MM.1S (cell line): ENCODE measurements around the gene SLC4A8.

Experiments
- DNase-seq: peaks from one replicate; pipeline ENCODE4 v3.0.0-alpha.2; 2015
- H2AFZ ChIP-seq: fragments of 300-600 bp; sonication (generic); 2 replicates; pipeline ENCODE4 v1.6.0; 2016; ENCODE audit warnings: antibody characterized with exemption, low read length
- H3F3A ChIP-seq: fragments of 300-600 bp; sonication (generic); 2 replicates; pipeline ENCODE4 v1.6.1; 2016; ENCODE audit warnings: mild to moderate bottlenecking, antibody characterized with exemption, low read length, moderate library complexity, mixed read lengths; ENCODE audit not compliant: insufficient read depth
- H3K27ac ChIP-seq: fragments of 300-600 bp; sonication (generic); 2 replicates; pipeline ENCODE4 v1.5.1; 2016; ENCODE audit warnings: mild to moderate bottlenecking, low read length
- H3K27me3 ChIP-seq: fragments of 300-600 bp; sonication (generic); replicated peaks from 2 replicates; pipeline ENCODE4 v1.6.0; 2016; ENCODE audit warnings: low read length; ENCODE audit not compliant: insufficient read depth
- H3K36me3 ChIP-seq: fragments of 300-600 bp; sonication (generic); replicated peaks from 2 replicates; pipeline ENCODE4 v1.6.1; 2016; ENCODE audit warnings: mild to moderate bottlenecking, low read length, mixed read lengths; ENCODE audit not compliant: insufficient read depth
- H3K4me1 ChIP-seq: fragments of 300-600 bp; sonication (generic); 2 replicates; pipeline ENCODE4 v1.6.1; 2016; ENCODE audit warnings: low read length, mixed read lengths
- H3K4me2 ChIP-seq: fragments of 300-600 bp; sonication (generic); 2 replicates; pipeline ENCODE4 v1.6.0; 2016; ENCODE audit warnings: low read depth, low read length
- H3K4me3 ChIP-seq: fragments of 300-600 bp; sonication (generic); 2 replicates; pipeline ENCODE4 v1.5.1; 2016; ENCODE audit warnings: low read length, mixed read lengths
- H3K79me2 ChIP-seq: fragments of 300-600 bp; sonication (generic); 2 replicates; pipeline ENCODE4 v1.6.1; 2016; ENCODE audit warnings: mixed run types, low read length, mixed read lengths
- H3K9ac ChIP-seq: fragments of 300-600 bp; sonication (generic); 2 replicates; pipeline ENCODE4 v1.6.1; 2016; ENCODE audit warnings: low read length, mixed read lengths
- H3K9me2 ChIP-seq: fragments of 300-600 bp; sonication (generic); replicated peaks from 2 replicates; pipeline ENCODE4 v1.6.1; 2016; ENCODE audit warnings: mild to moderate bottlenecking, low read length, mixed read lengths; ENCODE audit not compliant: insufficient read depth
- H3K9me3 ChIP-seq: fragments of 300-600 bp; sonication (generic); replicated peaks from 2 replicates; pipeline ENCODE4 v1.6.1; 2016; ENCODE audit warnings: mild to moderate bottlenecking, low read length, mixed read lengths; ENCODE audit not compliant: insufficient read depth
- H4K20me1 ChIP-seq: fragments of 300-600 bp; sonication (generic); 2 replicates; pipeline ENCODE4 v1.6.1; 2016; ENCODE audit warnings: mild to moderate bottlenecking, low read length, moderate library complexity, mixed read lengths; ENCODE audit not compliant: insufficient read depth
- EZH2 ChIP-seq: fragments of 300-600 bp; sonication (generic); optimal IDR thresholded peaks from 2 replicates; pipeline ENCODE3; 2017; ENCODE audit warnings: low read depth, mild to moderate bottlenecking, antibody characterized with exemption, low read length, mixed read lengths
- EZH2phosphoT487 ChIP-seq: fragments of 300-600 bp; sonication (generic); IDR thresholded peaks from 2 replicates; pipeline ENCODE4 v1.6.1; 2018; ENCODE audit warnings: antibody characterized with exemption, low read length
- TF ChIP-seq, protein P1 (sequence below): fragments of 300-600 bp; sonication (generic); IDR thresholded peaks from 2 replicates; pipeline ENCODE4 v1.5.1; 2016; ENCODE audit warnings: antibody characterized with exemption, low read length, mixed read lengths

Gene SLC4A8

DNA sequence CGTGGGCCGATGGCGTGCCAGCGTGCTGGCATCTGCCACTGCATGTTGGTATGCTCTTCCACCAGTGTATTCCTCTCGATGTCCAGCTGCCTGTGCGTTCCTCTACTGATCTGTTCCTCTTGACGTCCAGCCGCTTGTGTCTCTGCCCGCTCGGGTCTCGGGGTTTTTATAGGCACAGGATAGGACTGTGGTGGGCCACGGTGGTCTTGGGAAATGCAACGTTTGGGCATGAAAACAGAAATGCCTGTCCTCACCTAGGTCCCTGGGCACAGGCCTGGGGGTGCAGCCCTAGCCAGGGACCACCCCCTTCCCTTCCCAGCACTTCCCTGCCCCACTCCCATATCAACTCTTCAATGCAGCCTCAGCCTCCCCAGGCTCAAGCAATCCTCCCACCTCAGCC is 23.1 kb upstream of the SLC4A8 start:
- no peak for DNase-seq
- H3K79me2 ChIP-seq: no peaks in the 10 kb centered on the region
- H3K9me2 ChIP-seq: no peaks in the 10 kb centered on the region
- H3K4me3 ChIP-seq: no peak overlapping the region
- H3K9me3 ChIP-seq: no peaks in the 10 kb centered on the region
- no peak overlapping the region for H3K4me2 ChIP-seq
- H3K27ac ChIP-seq: no peak overlapping the region
- no peaks in the 10 kb centered on the region for H3F3A ChIP-seq
- H2AFZ ChIP-seq: no peak overlapping the region
- H3K36me3 ChIP-seq: no peaks in the 10 kb centered on the region
- TF ChIP-seq, protein P1, sequence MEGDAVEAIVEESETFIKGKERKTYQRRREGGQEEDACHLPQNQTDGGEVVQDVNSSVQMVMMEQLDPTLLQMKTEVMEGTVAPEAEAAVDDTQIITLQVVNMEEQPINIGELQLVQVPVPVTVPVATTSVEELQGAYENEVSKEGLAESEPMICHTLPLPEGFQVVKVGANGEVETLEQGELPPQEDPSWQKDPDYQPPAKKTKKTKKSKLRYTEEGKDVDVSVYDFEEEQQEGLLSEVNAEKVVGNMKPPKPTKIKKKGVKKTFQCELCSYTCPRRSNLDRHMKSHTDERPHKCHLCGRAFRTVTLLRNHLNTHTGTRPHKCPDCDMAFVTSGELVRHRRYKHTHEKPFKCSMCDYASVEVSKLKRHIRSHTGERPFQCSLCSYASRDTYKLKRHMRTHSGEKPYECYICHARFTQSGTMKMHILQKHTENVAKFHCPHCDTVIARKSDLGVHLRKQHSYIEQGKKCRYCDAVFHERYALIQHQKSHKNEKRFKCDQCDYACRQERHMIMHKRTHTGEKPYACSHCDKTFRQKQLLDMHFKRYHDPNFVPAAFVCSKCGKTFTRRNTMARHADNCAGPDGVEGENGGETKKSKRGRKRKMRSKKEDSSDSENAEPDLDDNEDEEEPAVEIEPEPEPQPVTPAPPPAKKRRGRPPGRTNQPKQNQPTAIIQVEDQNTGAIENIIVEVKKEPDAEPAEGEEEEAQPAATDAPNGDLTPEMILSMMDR: no peak
- TF ChIP-seq EZH2 (no peak), EZH2phosphoT487 (no peak)
- no peak overlapping the region for H3K9ac ChIP-seq
- H4K20me1 ChIP-seq: no peaks in the 10 kb centered on the region
- H3K4me1 ChIP-seq: no peaks in the 10 kb centered on the region
- H3K27me3 ChIP-seq: no peaks in the 10 kb centered on the region

DNA sequence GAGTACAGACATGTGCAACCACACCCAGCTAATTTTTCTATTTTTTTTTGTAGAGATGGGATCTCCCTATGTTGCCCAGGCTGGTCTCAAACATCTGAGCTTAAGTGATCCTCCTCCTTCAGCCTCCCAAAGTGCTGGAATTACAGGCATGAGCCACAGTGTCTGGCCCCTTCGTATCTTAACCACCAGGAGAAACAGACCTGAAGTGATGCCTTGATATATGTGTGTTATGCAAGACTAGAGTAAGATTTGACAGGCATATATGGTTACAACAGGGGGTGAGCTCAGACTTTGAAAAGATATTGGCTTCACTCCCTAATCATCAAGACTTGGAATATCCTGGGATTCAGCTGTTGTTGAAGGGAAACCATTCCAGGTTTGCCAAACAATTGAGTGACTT is 22.7 kb upstream of the SLC4A8 start:
- Histone ChIP-seq H3K79me2 (no peaks in the 10 kb centered on the region), H3K4me3 (no peak overlapping the region), H3K9ac (no peak overlapping the region), H3K9me3 (no peaks in the 10 kb centered on the region), H3F3A (no peaks in the 10 kb centered on the region), H3K4me2 (no peak overlapping the region), H3K9me2 (no peaks in the 10 kb centered on the region), H2AFZ (no peak overlapping the region), H4K20me1 (no peaks in the 10 kb centered on the region), H3K27me3 (no peaks in the 10 kb centered on the region), H3K36me3 (no peaks in the 10 kb centered on the region), H3K27ac (no peak overlapping the region), H3K4me1 (no peaks in the 10 kb centered on the region)
- no peak for DNase-seq
- TF ChIP-seq, protein P1: no peak
- TF ChIP-seq EZH2phosphoT487 (no peak), EZH2 (no peak)

DNA sequence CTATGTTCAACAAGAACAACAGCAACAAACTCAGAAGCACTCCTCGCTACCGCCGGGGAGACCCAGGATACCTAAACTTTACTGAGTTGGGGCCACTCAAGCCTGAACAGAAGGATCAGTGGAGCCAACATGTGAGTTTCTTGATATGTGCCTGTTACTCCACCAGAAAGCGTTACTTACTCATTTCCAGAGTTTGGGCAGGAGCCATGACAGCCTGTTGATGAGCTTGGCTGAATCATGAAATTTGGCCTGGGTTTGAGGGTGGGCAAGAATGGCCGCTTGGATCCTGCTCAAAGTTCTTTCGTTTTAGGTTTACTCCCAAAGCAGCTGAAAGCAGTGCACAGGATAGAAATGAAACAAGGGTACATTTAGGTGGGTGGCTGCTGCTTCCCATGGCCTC is 21.5 kb upstream of the SLC4A8 start:
- Histone ChIP-seq H3K4me1 (no peaks in the 10 kb centered on the region), H3K27ac (no peak overlapping the region), H3F3A (no peaks in the 10 kb centered on the region), H3K9ac (no peak overlapping the region), H4K20me1 (no peaks in the 10 kb centered on the region), H3K4me3 (no peak overlapping the region), H3K9me3 (no peaks in the 10 kb centered on the region), H3K36me3 (no peaks in the 10 kb centered on the region), H3K9me2 (no peaks in the 10 kb centered on the region), H2AFZ (no peak overlapping the region), H3K27me3 (no peaks in the 10 kb centered on the region), H3K79me2 (no peaks in the 10 kb centered on the region), H3K4me2 (no peak overlapping the region)
- TF ChIP-seq EZH2phosphoT487 (no peak), EZH2 (no peak)
- TF ChIP-seq, protein P1: no peak
- DNase-seq: no peak

DNA sequence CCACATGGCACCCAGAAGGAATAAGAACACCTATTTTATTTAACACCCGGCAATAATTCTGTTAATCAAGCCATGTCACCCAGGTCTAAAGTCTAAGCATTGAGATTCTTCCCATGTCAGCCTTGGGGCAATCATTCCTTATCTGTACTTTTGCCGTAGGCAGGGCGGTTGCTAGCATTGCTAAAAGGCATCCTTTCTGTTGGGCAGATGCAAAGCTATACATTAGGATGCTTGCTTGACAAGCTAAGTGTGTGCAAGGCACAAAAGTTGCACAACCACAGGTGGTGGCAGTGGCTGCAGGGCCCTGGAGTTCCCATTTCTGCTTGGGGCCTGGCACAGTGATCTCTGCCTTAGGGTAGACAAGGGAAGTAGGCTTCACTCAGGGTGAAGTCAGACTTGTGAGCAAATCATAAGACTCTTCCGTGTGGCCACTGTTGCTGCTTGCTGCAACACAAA is 20.9 kb upstream of the SLC4A8 start:
- Histone ChIP-seq H2AFZ (no peak overlapping the region), H3K36me3 (no peaks in the 10 kb centered on the region), H3K9ac (no peak overlapping the region), H3F3A (no peaks in the 10 kb centered on the region), H3K9me2 (no peaks in the 10 kb centered on the region), H3K27ac (no peak overlapping the region), H3K4me3 (no peak overlapping the region), H3K4me1 (no peaks in the 10 kb centered on the region), H3K27me3 (no peaks in the 10 kb centered on the region), H3K9me3 (no peaks in the 10 kb centered on the region), H3K79me2 (no peaks in the 10 kb centered on the region), H3K4me2 (no peak overlapping the region), H4K20me1 (no peaks in the 10 kb centered on the region)
- TF ChIP-seq, protein P1: no peak
- TF ChIP-seq EZH2phosphoT487 (no peak), EZH2 (no peak)
- DNase-seq: no peak
